Amniotic epithelial cell (primary cell): ENCODE results near the gene UVRAG.
"Not testable (repeated sequence)": the region's sequence is repeated elsewhere in the genome, so short reads cannot be mapped to it uniquely, and the experiment has no call there.

Experiments
- DNase-seq: peaks from one replicate; pipeline ENCODE4 v3.0.0-alpha.2; 2010; ENCODE audit warnings: low read depth

UVRAG gene

GRCh38 chr11:75921808-75922207 is 106.8 kb downstream of the UVRAG start:
- DNase-seq = no peak

GRCh38 chr11:75924966-75925784 is 110.2 kb downstream of the UVRAG start:
- DNase-seq = no peak

- no peak for DNase-seq
Measured at GRCh38 chr11:75925785-75926164, 110.8 kb downstream of the UVRAG start.

- DNase-seq = no peak
Measured at GRCh38 chr11:75929706-75930105, 114.7 kb downstream of the UVRAG start.

DNA sequence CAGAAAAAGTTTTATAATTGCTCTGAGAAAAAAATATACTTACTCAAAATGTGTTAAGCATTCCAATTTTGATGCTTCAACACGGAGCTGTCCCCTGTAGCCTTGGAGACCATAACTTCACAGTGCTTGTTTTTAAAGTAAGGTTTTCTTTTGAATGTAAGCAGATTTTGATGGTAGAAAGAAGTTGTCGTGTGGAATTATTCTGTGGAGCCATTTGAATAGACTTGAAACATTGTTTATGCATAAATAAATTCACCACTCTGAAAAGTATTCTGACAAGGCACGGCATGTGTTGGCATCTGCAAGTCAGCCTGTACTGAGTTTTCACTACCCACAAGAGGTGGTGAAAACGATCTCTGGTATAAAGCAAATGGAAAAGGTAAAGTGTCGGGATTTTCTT is 115.5 kb downstream of the UVRAG start:
- DNase-seq = no peak

DNA sequence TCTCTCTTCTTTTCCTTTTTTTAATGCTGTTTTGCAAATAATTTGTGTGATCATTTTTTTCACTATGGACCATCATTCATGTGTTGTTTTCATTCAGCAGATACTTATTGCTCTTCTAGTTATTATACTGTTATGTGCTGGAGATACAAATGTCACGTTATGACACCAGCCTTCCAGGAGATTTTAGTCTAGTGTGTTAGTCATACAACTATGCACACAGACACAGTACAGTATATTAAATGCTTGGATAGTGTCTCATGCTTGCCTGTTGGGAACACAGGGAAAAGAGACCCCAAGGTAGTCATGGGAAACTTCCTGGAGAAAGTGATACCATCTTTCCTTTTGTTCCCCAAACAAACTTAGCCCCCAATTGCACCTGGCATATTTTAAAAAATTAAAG is 116.1 kb downstream of the UVRAG start:
- peak; percentile 15 for DNase-seq

DNA sequence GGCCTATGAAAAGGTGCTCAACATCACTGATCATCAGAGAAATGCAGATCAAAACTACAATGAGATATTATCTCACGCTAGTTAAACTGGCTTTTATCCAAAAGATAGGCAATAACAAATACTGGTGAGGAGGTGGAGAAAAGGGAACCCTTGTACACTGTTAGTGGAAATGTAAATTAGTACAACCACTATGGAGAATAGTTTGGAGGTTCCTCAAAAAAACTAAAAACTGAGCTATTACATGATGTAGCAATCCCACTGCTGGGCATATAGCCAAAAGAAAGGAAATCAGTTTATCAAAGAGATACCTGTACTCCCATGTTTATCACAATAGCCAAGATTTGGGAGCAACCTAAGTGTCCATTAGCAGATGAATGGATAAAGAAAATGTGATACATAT is 118.7 kb downstream of the UVRAG start:
- DNase-seq = not testable (repeated sequence)

DNA sequence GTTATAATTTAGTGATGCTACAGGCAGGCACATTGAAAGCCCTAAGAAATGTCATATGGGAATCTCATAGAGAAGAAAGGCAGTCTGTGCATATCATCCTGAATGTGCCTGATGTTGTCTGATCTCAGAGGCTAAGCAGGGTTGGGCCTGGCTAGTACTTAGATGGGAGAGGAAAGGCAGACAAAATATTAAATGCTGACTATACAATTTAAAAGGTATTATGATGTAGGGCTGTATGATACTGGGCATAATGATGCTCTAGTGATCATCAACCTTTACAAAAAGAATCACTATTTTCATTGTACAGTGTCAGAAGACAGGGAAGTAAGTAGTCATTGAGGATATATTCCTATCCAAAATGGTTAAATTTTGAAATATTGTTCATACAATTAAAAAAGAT is 119.8 kb downstream of the UVRAG start:
- no peak for DNase-seq

DNA sequence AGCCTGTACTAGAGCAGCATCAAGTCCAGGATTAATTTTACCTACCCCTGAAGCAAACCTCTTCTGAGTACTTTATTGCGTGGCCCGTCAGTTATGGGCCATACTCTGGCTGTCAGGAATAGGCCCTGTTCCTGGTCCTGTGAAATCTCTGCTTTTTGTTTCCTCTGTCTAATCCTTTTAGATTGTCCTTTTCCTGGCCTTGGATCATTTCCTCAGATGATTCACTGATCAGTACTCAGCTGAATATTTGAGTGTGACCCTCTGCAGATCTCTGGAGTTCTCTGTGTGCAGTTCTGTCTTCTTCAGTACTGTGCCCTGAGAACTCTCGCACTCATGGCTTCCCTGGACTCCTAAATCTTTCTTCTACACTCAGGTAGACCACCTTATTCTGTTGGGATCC is 123.5 kb downstream of the UVRAG start:
- no peak for DNase-seq

GRCh38 chr11:75939516-75939915 is 124.5 kb downstream of the UVRAG start:
- DNase-seq = no peak

GRCh38 chr11:75939992-75940391 is 125.0 kb downstream of the UVRAG start:
- DNase-seq = no peak

GRCh38 chr11:75940911-75941310 is 125.9 kb downstream of the UVRAG start:
- DNase-seq = no peak

DNA sequence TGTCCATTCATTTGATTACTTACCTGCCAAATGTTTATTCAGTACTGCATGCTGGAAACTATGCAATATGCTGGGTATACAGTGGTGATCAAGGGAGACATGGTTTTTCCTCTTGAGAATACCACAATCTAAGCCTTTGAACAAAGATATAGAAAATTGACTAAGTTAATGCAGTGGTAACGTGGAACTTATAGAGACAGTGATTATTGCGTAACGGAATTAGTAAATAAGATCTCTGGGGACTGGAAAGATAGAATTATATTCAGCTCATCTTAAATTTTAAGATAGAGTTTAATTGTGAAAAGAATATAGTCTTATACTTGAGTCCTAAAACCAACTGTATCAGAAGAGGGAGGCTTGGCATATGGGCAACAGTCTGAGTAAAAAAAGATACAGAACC is 129.5 kb downstream of the UVRAG start:
- DNase-seq = no peak

GRCh38 chr11:75945446-75945845 is 130.4 kb downstream of the UVRAG start:
- DNase-seq = no peak

- no peak for DNase-seq
Measured at GRCh38 chr11:75945947-75946346, 130.9 kb downstream of the UVRAG start.

DNA sequence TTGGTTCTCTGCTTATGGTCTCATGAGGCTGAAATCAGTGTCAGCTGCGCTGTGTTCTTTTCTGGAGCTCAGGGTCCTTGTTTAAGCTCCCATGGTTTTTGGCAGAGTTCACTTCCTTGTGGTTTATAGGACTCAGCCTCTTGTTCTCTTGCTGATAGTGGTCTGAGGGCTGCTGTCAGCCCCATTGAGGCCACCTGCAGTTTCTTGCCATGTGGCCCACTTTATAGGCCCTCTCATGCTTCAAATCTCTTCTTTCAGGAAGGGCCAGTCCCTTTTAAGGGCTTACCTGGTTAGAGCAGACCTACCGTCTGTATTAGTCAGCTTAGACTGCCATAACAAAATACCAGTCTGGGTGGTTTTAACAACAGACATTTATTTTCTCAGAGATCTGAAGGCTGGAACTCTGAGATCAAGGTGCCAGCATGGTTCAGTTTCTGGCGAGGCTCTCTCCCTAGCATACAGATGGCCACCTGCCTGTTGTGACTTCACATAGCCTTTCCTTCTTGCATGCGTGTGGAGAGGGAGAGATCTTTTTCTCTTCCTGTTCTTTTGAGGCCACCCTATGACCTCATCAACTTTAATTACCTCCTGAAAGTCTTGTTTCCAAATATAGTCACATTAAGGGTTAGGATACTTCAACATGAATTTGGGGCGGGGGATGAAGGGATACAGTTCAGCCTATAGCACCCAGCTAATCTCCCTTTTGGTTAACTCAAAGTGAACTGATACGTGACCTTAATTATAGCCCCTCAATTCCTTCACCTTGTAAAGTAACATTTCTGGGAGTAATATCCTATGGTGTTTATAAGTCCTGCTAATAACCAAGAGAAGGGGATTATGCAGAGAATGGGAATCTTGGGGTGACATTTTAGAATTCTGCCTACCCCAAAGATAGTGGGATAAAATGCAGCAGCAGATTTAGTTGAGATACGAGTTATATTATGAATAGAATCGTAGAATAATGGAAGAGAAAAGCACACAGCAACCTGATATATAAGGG is 131.8 kb downstream of the UVRAG start:
- peak; percentile 39 for DNase-seq

DNA sequence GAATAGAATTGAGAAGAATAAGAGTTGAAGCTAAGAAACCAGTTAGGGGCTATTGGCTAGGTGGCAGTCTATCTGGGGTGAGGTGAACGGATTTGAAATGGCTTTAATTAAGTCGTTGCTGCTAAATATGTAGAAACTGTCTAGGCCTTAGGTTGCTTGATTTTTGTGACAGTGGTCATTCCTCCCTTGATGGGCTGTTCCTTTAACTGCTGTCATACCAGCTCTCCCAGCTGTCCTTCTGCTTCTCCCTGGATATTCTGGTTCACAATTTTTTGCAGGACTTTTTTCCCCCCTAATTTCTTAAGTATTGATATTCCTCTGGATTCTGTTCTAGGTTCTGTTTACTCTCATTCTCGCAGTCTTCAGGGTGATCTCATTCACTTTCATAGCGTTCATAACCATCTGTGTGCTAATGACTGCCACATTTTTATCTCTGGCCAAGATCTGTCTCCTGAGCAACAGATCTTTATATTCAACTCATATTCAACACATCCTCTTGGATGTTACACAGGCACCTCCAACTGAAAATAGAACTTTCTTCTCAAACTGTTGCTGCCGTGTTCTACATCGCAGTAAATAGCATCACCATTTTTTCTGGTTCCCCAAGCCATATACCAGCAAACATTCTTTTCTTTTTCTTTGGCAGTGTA is 134.1 kb downstream of the UVRAG start:
- DNase-seq = peak; percentile 14

GRCh38 chr11:75950141-75950540 is 135.1 kb downstream of the UVRAG start:
- DNase-seq = no peak

- no peak for DNase-seq
Measured at GRCh38 chr11:75954039-75954438, 139.0 kb downstream of the UVRAG start.

- DNase-seq = peak; percentile 13
Measured at GRCh38 chr11:75955443-75955842, 140.4 kb downstream of the UVRAG start.

- DNase-seq = no peak
Measured at GRCh38 chr11:75959540-75959939, 144.5 kb downstream of the UVRAG start.

GRCh38 chr11:75964071-75964470 is 149.1 kb downstream of the UVRAG start:
- DNase-seq = no peak
